GM18507 (cell line): ENCODE measurements around the gene CTPS1.

ENCODE experiments used
- DNase-seq: peaks from one replicate; pipeline ENCODE4 v3.0.0; 2011; ENCODE audit warnings: low read depth; ENCODE audit not compliant: insufficient read length; ENCODE audit errors: extremely low spot score
- FAIRE-seq: peaks from 2 replicates; lab custom pipeline; 2011; peaks lifted over from hg19 to GRCh38; lab: Jason Lieb, UNC

Gene CTPS1

DNA sequence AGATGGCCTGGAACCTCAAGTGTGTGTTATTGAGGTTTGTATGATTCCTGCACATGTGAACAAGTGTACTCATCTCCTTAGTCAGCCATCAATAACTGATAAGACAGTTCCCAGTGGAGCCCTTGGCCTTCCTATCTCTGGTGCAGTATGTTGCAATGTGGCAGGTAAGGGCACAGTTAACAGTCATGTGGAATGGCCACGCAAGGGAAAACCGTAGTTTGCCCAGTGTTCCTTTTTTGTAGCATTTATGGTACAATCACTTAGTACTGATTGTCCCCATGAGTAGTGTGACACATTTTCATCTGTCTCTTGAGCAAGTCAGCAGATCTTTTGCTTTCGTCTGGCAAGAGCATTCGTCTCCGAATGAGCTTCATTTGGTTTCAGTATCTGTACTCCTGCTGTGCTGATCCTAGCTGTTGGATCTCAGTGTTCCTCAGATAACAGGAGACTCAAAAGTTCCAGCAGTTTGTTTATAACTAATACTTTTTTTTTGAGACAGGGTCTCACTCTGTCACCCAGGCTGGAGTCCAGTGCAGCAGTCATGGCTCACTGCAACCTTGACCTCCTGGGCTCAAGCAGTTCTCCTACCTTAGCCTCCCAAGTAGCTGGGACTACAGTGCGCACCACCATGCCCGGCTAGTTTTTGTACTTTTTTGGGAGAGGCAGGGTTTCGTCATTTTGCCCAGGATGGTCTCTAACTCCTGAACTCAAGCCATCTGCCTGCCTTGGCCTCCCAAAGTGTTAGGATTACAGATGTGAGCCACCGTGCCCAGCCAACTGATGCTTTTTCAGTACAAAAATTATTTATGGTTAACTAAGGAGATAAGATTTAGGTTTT lies 8.2 kb downstream of the CTPS1 start:
- DNase-seq (no peak), FAIRE-seq (no peak)

GRCh38 chr1:40988280-40988679 lies 8.8 kb downstream of the CTPS1 start:
- DNase-seq: no peak
- no peak for FAIRE-seq

GRCh38 chr1:40989066-40989465 lies 9.6 kb downstream of the CTPS1 start:
- DNase-seq (no peak), FAIRE-seq (no peak)

GRCh38 chr1:40997096-40997495 lies 17.6 kb downstream of the CTPS1 start:
- FAIRE-seq (no peak), DNase-seq (no peak)

GRCh38 chr1:40998668-40999067 lies 19.2 kb downstream of the CTPS1 start:
- no peak for DNase-seq
- no peak for FAIRE-seq

DNA sequence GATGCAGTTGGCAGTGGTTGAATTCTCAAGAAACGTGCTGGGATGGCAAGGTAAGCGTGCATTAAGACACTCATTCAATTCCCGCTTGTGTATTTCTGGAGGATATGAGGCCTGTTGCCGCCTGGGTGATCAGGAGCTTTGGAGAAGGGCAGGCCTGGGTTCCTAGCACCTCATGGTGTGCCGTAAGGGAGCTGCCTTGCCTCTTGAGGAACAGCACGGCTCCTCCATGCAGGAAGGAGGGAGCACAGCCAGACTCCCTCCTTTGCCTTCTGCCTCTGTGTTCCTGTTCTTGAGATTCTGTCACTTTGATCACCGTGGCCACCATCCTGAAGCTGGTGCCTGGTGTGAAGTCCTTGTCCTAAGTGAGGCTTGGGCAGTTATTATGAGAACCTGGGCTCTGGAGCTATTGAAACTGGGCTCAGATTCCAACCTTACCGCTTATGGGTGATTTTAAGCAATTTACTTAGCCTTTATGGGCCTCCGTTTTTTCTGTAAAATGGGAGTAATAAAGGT lies 23.7 kb downstream of the CTPS1 start:
- FAIRE-seq (no peak), DNase-seq (no peak)

GRCh38 chr1:41003640-41004220 lies 24.2 kb downstream of the CTPS1 start:
- DNase-seq: peak; percentile 81
- FAIRE-seq: peak; percentile 99

DNA sequence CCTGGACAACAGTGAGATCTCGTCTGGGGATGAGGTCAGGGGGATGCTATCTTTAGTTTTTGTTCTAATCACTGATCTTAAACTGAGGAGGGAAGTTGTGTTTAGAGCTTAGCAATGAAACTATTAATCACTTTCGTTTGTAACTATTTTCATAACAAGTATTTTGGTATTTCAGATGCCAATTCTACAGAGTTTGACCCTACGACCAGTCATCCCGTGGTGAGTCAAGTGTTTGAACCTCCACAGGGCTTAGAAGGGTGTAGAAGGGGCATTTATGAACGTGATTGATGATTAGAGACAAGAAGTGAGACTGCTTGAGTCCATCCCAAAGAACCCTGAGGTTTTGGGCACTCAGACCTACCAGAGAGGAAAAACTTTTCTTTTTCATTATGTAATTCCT lies 26.4 kb downstream of the CTPS1 start:
- no peak for FAIRE-seq
- DNase-seq: no peak

DNA sequence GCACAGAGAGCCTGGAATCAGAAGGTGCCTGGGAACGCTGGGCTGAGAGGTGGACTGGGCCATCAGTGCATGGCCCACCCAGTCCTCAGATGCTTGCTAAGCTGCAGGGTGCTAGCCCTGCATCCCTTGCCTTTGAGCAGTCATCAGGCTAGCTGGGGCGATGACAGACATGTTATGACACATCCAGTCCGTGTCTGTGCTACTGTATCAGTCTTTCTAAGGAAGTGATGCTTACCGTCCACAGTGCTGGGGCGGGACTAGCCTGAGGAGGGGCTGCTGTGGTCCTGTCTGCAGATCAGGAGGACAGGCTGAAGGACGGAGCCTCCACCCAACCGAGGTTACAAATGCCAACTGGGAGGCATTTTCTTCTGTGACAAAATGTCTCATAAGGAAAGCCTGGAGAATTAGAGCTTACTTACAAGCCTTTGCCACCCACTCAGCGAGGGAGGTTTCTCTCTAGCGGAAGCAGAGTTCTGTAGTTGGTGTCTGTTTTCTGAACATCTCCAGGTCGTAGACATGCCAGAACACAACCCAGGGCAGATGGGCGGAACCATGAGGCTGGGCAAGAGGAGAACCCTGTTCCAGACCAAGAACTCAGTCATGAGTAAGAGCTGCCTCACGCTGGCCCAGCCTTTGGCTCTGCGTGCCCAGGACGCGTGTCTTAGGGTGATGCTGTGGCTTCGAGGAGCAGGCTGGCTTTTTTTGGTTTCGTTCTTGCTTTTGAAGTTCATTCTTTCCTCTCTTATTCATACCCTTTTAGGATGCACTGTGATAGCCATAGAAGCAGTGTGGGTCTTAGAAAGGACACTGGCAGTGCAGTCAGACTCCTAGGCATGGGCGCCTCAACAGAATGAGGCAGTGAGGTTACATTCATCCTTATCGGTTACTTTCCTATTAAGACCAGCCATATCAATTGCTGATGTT lies 27.7 kb downstream of the CTPS1 start:
- FAIRE-seq: no peak
- no peak for DNase-seq

DNA sequence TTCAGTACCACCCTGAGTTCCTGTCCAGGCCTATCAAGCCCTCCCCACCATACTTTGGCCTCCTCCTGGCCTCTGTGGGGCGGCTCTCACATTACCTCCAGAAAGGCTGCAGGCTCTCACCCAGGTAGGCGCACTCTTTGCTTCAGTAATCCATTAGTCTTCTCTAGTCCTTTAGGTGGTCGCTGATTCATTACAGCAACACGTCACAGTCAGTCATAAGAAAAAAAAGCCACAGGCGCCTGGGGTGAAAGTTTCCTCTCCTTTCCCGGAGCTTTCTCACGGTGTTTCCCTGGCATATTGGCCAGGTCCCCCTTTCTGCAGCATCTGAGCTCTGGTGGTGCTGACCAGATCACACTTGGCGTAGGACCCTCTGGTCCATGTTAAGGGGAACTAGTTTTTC lies 30.0 kb downstream of the CTPS1 start:
- DNase-seq (no peak), FAIRE-seq (no peak)

DNA sequence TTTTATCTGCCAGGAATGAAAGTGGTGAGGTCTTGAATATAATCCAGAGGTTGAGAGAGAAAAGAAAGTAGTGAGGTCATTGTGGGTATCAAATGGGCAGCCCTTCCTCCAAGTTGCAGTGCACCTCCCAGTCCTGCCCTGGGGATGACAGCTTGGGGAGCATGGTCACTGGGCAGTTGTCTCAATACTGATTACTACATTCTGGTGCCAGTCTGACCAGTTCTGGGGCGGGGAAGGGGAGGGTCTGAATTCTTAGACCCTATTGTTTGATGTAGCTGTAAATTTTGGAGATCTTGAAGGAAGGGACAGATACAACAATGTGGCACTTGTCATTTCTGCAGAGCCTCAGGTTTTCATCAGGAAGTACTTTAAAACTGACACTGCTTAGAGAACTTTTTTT lies 30.8 kb downstream of the CTPS1 start:
- DNase-seq (no peak), FAIRE-seq (no peak)

DNA sequence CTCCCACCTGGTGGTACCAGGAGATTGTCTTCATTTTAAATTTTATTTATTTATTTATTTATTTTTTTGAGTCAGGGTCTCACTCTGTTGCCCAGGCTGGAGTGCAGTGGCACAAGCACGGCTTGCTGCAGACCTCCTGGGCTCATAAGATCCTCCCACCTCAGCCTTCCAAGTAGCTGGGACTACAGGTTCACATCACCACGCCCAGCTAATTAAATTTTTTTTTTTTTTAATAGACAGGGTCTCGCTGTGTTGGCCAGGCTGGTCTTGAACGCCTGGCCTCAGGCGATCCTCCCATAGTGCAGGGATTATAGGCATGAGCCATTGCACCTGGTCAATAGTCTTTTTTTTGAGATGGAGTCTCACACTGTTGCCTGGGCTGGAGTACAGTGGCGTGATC lies 33.5 kb downstream of the CTPS1 start:
- DNase-seq (no peak), FAIRE-seq (no peak)

GRCh38 chr1:41013796-41014195 lies 34.3 kb downstream of the CTPS1 start:
- DNase-seq (no peak), FAIRE-seq (no peak)

GRCh38 chr1:41014871-41015270 lies 35.4 kb downstream of the CTPS1 start:
- no peak for FAIRE-seq
- no peak for DNase-seq

DNA sequence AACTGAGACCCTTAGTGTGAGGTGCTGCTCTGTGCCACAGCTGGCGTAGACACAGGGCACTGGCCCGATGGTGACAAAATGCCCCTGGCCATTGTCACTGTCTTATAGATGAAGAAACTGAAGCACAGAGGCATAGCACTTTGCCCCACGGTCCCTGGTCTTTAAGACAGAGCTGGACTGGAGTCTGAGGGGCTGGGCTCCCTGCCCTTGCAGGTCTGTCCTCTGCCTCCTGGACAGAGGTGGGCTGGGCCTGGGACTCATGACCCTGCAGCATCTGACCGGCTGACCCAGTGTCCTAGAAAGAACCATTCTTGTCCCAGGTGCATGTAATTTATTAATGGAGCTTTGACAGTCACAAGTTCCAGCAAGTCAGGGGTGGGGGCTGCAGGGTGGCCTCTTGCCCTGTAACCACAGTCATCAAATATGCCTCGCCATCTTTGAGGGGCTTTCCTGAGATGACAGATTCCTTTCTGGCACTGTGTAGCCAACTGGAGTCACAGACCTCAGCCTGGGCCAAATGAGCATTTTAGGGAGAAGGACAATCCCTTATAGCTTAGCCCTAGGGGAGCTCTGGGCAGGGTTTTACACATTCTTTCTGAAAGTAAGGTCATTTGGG lies 35.9 kb downstream of the CTPS1 start:
- DNase-seq (no peak), FAIRE-seq (no peak)

- DNase-seq: no peak
- no peak for FAIRE-seq
Observed at GRCh38 chr1:41015897-41016470, 36.5 kb downstream of the CTPS1 start.

GRCh38 chr1:41017141-41018017 lies 37.9 kb downstream of the CTPS1 start:
- DNase-seq (no peak), FAIRE-seq (no peak)

- FAIRE-seq (no peak), DNase-seq (no peak)
Observed at GRCh38 chr1:41018018-41018410, 38.5 kb downstream of the CTPS1 start.
